Keratinocyte (primary cell): Measurements from ENCODE around the gene ARHGAP40.

ENCODE experiments used
- CTCF ChIP-seq, 3 experiments: IDR thresholded peaks in 1 of 3; conservative IDR thresholded peaks in 1 of 3; optimal IDR thresholded peaks in 1 of 3; 2 replicates in 2 of 3; 3 replicates in 1 of 3; pipeline versions ENCODE3 to v1.5.1; 2011; ENCODE audit warnings: low read length in 3 of 3, mild to moderate bottlenecking in 3 of 3, moderate library complexity in 2 of 3, control low read depth in 1 of 3, inconsistent platforms in 1 of 3; ENCODE audit not compliant: insufficient read depth in 2 of 3; ENCODE audit errors: extremely low read depth in 1 of 3
- EZH2 ChIP-seq: IDR thresholded peaks from one replicate; pipeline ENCODE4 v1.6.1; 2012; ENCODE audit warnings: inconsistent platforms, mild to moderate bottlenecking, low read length, moderate library complexity

GRCh38 chr20:38559764-38560163 is 41.8 kb upstream of the ARHGAP40 start:
- TF ChIP-seq CTCF (optimal IDR thresholded peaks at IDR 0.05 in 1 of 3, IDR thresholded peaks at IDR 0.05 in 1 of 3, conservative IDR thresholded peaks at IDR 0.05 in 1 of 3; ENCODE audit: extremely low read depth in 1 of 3, insufficient read depth in 2 of 3, low read length in 3 of 3) (no peak), EZH2 (no peak)
